H9 (cell line): Measurements from ENCODE around the gene RIBC2. TPM values are rescaled to one million over a fixed set of nuclear protein-coding genes. Genes with fewer than 3 reads are reported as not detected.

Experiments
- DNase-seq: peaks from one replicate; pipeline ENCODE4 v3.0.0-alpha.2; 2017
- H2AFZ ChIP-seq: one replicate; pipeline ENCODE4 v1.6.1; 2013; ENCODE audit warnings: mild to moderate bottlenecking, low read length, control low read depth, moderate library complexity
- H2AK5ac ChIP-seq: 2 replicates; pipeline ENCODE4 v1.6.1; 2013; ENCODE audit warnings: low read length, control low read depth, mixed read lengths; ENCODE audit not compliant: insufficient read length
- H2BK120ac ChIP-seq: one replicate; pipeline ENCODE4 v1.6.1; 2013; ENCODE audit warnings: low read depth, mild to moderate bottlenecking, low read length, control low read depth, inconsistent platforms; ENCODE audit not compliant: poor library complexity, severe bottlenecking
- H2BK12ac ChIP-seq: 2 replicates; pipeline ENCODE4 v1.6.1; 2013; ENCODE audit warnings: low read length, control low read depth, mixed read lengths, low read depth; ENCODE audit not compliant: insufficient read length
- H2BK15ac ChIP-seq: 2 replicates; pipeline ENCODE4 v1.6.1; 2013; ENCODE audit warnings: low read depth, low read length, control low read depth
- H2BK20ac ChIP-seq: one replicate; pipeline ENCODE4 v1.6.1; 2013; ENCODE audit warnings: low read depth, mild to moderate bottlenecking, low read length, control low read depth, inconsistent platforms; ENCODE audit not compliant: poor library complexity, severe bottlenecking
- H2BK5ac ChIP-seq: 2 replicates; pipeline ENCODE4 v1.6.1; 2013; ENCODE audit warnings: low read length, control low read depth, mixed read lengths; ENCODE audit not compliant: insufficient read length
- H3K14ac ChIP-seq: 2 replicates; pipeline ENCODE4 v1.6.1; 2013; ENCODE audit warnings: low read length, control low read depth; ENCODE audit not compliant: insufficient read depth
- H3K18ac ChIP-seq: 2 replicates; pipeline ENCODE4 v1.6.1; 2013; ENCODE audit warnings: low read depth, mild to moderate bottlenecking, mixed read lengths, low read length, control low read depth; ENCODE audit not compliant: insufficient read length
- H3K23ac ChIP-seq: 2 replicates; pipeline ENCODE4 v1.6.1; 2013; ENCODE audit warnings: low read length, control low read depth, mixed read lengths, low read depth; ENCODE audit not compliant: insufficient read length
- H3K23me2 ChIP-seq: 2 replicates; pipeline ENCODE4 v1.6.1; 2013; ENCODE audit warnings: low read depth, mild to moderate bottlenecking, mixed read lengths, low read length, control low read depth; ENCODE audit not compliant: insufficient read length, poor library complexity, severe bottlenecking
- H3K27ac ChIP-seq: 2 replicates; pipeline ENCODE4 v1.5.1; 2013; ENCODE audit warnings: low read length, control low read depth, mixed read lengths, low read depth; ENCODE audit not compliant: insufficient read length
- H3K27me3 ChIP-seq: 2 replicates; pipeline ENCODE4 v1.6.1; 2013; ENCODE audit warnings: low read length, control low read depth, inconsistent platforms; ENCODE audit not compliant: insufficient read depth
- H3K4ac ChIP-seq: 2 replicates; pipeline ENCODE4 v1.6.1; 2013; ENCODE audit warnings: low read depth, mild to moderate bottlenecking, control low read depth, inconsistent platforms, low read length, moderate library complexity
- H3K4me1 ChIP-seq: 2 replicates; pipeline ENCODE4 v1.6.1; 2013; ENCODE audit warnings: low read length, control low read depth, inconsistent platforms; ENCODE audit not compliant: insufficient read depth
- H3K4me2 ChIP-seq: 2 replicates; pipeline ENCODE4 v1.6.1; 2013; ENCODE audit warnings: low read length, control low read depth, mixed read lengths; ENCODE audit not compliant: insufficient read length, insufficient read depth
- H3K56ac ChIP-seq: 2 replicates; pipeline ENCODE4 v1.6.1; 2013; ENCODE audit warnings: low read depth, mild to moderate bottlenecking, mixed read lengths, low read length, control low read depth; ENCODE audit not compliant: insufficient read length
- H3K79me1 ChIP-seq: 2 replicates; pipeline ENCODE4 v1.6.1; 2013; ENCODE audit warnings: low read depth, mild to moderate bottlenecking, moderate library complexity, low read length, control low read depth, inconsistent platforms; ENCODE audit not compliant: insufficient read depth, poor library complexity, severe bottlenecking
- H3K79me2 ChIP-seq: 2 replicates; pipeline ENCODE4 v1.6.1; 2013; ENCODE audit warnings: low read length, control low read depth, inconsistent platforms; ENCODE audit not compliant: insufficient read depth
- H3K9ac ChIP-seq: 2 replicates; pipeline ENCODE4 v1.6.1; 2013; ENCODE audit warnings: low read length, control low read depth, mixed read lengths; ENCODE audit not compliant: insufficient read length; ENCODE audit errors: extremely low read depth
- H3K9me3 ChIP-seq: one replicate; pipeline ENCODE4 v1.6.1; 2013; ENCODE audit warnings: low read depth, low read length, inconsistent platforms; ENCODE audit not compliant: control insufficient read depth
- H3T11ph ChIP-seq: one replicate; pipeline ENCODE4 v1.6.1; 2013; ENCODE audit warnings: mild to moderate bottlenecking, low read length, control low read depth, inconsistent platforms
- H4K20me1 ChIP-seq: one replicate; pipeline ENCODE4 v1.6.1; 2013; ENCODE audit not compliant: control insufficient read depth, insufficient read length, insufficient read depth
- H4K5ac ChIP-seq: 2 replicates; pipeline ENCODE4 v1.6.1; 2013; ENCODE audit warnings: low read depth, mild to moderate bottlenecking, mixed read lengths, low read length, control low read depth; ENCODE audit not compliant: insufficient read length
- H4K8ac ChIP-seq: replicated peaks from 2 replicates; pipeline ENCODE4 v1.6.1; 2013; ENCODE audit warnings: low read length, control low read depth, mixed read lengths, low read depth; ENCODE audit not compliant: insufficient read length
- H4K91ac ChIP-seq: 2 replicates; pipeline ENCODE4 v1.6.1; 2013; ENCODE audit warnings: low read depth, mild to moderate bottlenecking, moderate library complexity, mixed read lengths, low read length, control low read depth; ENCODE audit not compliant: insufficient read length
- H3K27ac Mint-ChIP-seq, 3 experiments: 2 replicates in 2 of 3; 3 replicates in 1 of 3; pipeline ENCODE4 v1.8.0; 2020 to 2021; ENCODE audit warnings: mixed read lengths in 3 of 3, mild to moderate bottlenecking in 1 of 3, moderate library complexity in 1 of 3
- H3K27me3 Mint-ChIP-seq: 2 replicates; pipeline ENCODE4 v1.8.0; 2021; ENCODE audit warnings: low read depth, mild to moderate bottlenecking, moderate library complexity, mixed read lengths
- H3K36me3 Mint-ChIP-seq, 3 experiments: 2 replicates in 2 of 3; 3 replicates in 1 of 3; pipeline ENCODE4 v1.8.0; 2020 to 2021; ENCODE audit warnings: low read depth in 3 of 3, mixed read lengths in 3 of 3; ENCODE audit not compliant: insufficient read depth in 1 of 3
- H3K4me1 Mint-ChIP-seq, 2 experiments: 2 replicates each; pipeline ENCODE4 v1.8.0; 2020; ENCODE audit warnings: mixed read lengths in 2 of 2
- H3K4me3 Mint-ChIP-seq, 2 experiments: 2 replicates in 1 of 2; 3 replicates in 1 of 2; pipeline ENCODE4 v1.8.0; 2020 to 2021; ENCODE audit warnings: mild to moderate bottlenecking in 2 of 2, mixed read lengths in 2 of 2, moderate library complexity in 1 of 2
- H3K9me3 Mint-ChIP-seq, 2 experiments: 2 replicates in 1 of 2; 3 replicates in 1 of 2; pipeline ENCODE4 v1.8.0; 2020; ENCODE audit warnings: mild to moderate bottlenecking in 2 of 2, mixed read lengths in 2 of 2, moderate library complexity in 1 of 2
- WGBS: extraction: QIAGEN DNeasy Blood & Tissue Kit; methylation state at CpG from one replicate; pipeline ENCODE4 v1.1.7; 2013; ENCODE audit warnings: missing lambda C conversion rate, low lambda C conversion rate, mixed read lengths; ENCODE audit not compliant: insufficient read length; ENCODE audit errors: extremely low coverage; 5-methylcytosine and 5-hydroxymethylcytosine counted together
- total RNA-seq: library from RNA; stranded (reverse); gene quantifications from 2 replicates; pipeline ENCODE4 v1.2.1, GENCODE V29; 2021
- TF ChIP-seq, protein P1 (sequence below): fragments of 200-600 bp; sonication (generic); conservative IDR thresholded peaks from 3 replicates; pipeline ENCODE4 v1.8.0; 2021; ENCODE audit warnings: antibody characterized with exemption, mild to moderate bottlenecking

The RIBC2 gene
- total RNA-seq, 1 experiment from 2014 or later, result 4.1 TPM

DNA sequence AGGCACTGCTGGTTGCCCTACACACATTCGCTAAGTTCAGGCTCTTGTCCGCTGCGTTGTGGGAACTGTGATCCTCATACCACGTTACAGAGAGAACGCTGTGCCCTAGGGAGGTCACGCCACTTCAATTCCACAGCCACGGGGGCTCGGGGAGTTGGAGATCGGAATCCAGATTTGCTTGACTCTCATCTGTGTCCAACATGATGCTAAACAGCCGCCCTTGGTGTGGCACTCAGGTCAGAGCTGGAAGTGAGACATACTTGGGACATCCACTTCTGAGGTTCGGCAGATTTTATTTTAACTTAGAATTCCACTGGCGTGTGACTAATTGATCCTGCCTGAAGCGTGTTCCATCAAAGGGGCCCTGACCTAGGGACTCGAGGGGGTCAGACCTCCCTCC lies 41.7 kb downstream of the RIBC2 start:
- Histone ChIP-seq H4K91ac (no peak overlapping the region), H3K27me3 (no peaks in the 10 kb centered on the region), H2BK20ac (no peak overlapping the region), H4K20me1 (no peaks in the 10 kb centered on the region), H3K79me1 (no peaks in the 10 kb centered on the region), H2BK120ac (no peak overlapping the region), H2BK5ac (no peak overlapping the region), H3K23me2 (no peaks in the 10 kb centered on the region), H3K9me3 (no peaks in the 10 kb centered on the region), H2BK12ac (no peak overlapping the region), H3K56ac (no peak overlapping the region), H3K9ac (no peak overlapping the region), H3K79me2 (no peaks in the 10 kb centered on the region), H3K27ac (no peak overlapping the region), H3K18ac (no peak overlapping the region), H4K8ac (no peak overlapping the region), H2BK15ac (no peak overlapping the region), H3K23ac (no peak overlapping the region), H2AK5ac (no peak overlapping the region), H3K4me1 (no peaks in the 10 kb centered on the region), H4K5ac (no peak overlapping the region), H3K14ac (no peak overlapping the region), H3K4ac (no peak overlapping the region), H3T11ph (no peak overlapping the region), H3K4me2 (no peak overlapping the region), H2AFZ (no peak overlapping the region)
- no CpG with 5 or more reads among the region's 14 CpGs for WGBS
- no peak for DNase-seq
- Mint-ChIP-seq H3K27ac (no peak overlapping the region; a peak in 1 of 7 replicates), H3K36me3 (no peaks in the 10 kb centered on the region), H3K27me3 (peaks cover 8% of the 10 kb centered on the region), H3K4me3 (no peak overlapping the region), H3K4me1 (no peaks in the 10 kb centered on the region), H3K9me3 (peaks cover 0 to 2% of the 10 kb centered on the region in 2 experiments; a peak in 1 of 5 replicates)
- TF ChIP-seq, protein P1, sequence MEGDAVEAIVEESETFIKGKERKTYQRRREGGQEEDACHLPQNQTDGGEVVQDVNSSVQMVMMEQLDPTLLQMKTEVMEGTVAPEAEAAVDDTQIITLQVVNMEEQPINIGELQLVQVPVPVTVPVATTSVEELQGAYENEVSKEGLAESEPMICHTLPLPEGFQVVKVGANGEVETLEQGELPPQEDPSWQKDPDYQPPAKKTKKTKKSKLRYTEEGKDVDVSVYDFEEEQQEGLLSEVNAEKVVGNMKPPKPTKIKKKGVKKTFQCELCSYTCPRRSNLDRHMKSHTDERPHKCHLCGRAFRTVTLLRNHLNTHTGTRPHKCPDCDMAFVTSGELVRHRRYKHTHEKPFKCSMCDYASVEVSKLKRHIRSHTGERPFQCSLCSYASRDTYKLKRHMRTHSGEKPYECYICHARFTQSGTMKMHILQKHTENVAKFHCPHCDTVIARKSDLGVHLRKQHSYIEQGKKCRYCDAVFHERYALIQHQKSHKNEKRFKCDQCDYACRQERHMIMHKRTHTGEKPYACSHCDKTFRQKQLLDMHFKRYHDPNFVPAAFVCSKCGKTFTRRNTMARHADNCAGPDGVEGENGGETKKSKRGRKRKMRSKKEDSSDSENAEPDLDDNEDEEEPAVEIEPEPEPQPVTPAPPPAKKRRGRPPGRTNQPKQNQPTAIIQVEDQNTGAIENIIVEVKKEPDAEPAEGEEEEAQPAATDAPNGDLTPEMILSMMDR, result no peak
